AG10803 (cell line): ENCODE results near the gene CMIP.

Experiments used
- DNase-seq: peaks from one replicate; pipeline ENCODE4 v3.0.0; 2010; ENCODE audit warnings: low read depth
- H3K4me3 ChIP-seq: 2 replicates; pipeline ENCODE4 v1.5.1; 2011; ENCODE audit warnings: mild to moderate bottlenecking, low read length, control low read depth
- CTCF ChIP-seq: conservative IDR thresholded peaks from 2 replicates; pipeline ENCODE4 v1.5.1; 2011; ENCODE audit warnings: mild to moderate bottlenecking, low read length, control low read depth, inconsistent platforms

The CMIP gene

DNA sequence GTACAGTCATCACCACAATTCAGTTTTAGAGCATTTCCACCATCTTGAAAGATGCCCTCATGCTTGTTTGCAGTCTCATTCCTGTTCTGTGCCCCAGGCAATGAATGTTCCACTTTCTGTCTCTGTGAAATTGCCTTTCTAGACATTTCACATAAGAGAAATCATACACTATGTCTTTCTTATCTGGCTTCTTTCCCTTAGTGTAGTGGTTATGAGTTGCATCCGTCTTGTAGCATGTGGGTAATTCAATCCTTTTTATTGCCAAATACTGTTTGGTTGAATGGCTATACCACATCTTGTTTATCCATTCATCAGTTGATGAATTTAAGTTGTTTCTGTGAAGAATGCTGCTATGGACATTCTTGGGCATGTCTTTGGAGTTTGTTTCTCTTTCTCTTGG is 202.0 kb downstream of the CMIP start:
- no peak overlapping the region for H3K4me3 ChIP-seq
- no peak for TF ChIP-seq CTCF
- peak; percentile 23 for DNase-seq

DNA sequence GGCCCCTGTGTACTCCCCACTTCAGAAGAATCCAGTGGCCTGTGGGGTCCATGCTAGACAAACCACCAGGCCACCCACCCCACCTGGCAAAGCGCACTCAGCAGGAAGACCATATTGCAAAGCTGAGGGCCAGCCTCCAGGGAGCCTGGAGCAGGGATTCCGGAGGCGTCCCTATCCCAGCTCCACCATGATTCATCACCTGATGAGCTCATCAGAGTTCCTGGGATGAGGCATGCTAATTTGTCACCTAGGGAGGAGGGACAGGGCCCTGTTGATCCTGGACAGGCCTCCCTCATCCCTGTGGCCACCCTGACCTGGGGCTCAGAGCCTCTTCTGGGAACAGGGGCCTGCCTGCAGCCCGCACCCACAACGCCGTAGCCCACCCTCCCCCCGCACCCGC is 202.9 kb downstream of the CMIP start:
- peak; percentile 47 for DNase-seq
- H3K4me3 ChIP-seq = no peak overlapping the region
- no peak for TF ChIP-seq CTCF

DNA sequence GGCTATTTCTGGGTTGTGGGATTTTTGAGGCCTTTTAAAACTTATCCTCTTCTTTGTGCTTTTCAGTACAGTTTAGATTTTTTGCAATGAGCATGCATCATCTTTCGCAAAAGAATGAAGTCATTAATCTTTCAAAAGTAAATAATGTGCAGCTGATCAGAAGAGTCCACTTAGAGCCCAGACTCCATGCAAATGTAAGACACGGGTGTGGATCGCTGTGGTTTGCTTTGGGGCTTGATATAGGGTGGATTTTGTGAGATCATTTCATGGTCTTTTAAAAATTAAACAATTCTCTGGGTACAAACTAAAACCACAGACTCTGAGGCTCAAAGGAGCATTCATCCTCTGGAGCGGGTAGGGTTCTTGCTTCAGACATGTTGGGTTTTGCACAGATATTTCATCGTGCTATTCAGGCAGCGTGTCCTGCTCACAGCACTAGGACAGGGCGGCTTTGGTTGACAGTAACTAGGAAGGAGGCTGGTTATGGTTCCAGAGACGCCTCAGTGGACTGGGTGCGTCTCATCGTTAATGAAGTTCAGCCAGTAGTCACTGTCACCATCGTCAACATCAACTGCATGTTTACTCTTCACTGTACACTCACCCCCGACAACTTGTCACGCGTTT is 205.1 kb downstream of the CMIP start:
- TF ChIP-seq CTCF = no peak
- peak; percentile 32 for DNase-seq
- no peak overlapping the region for H3K4me3 ChIP-seq

GRCh38 chr16:81650281-81650680 is 205.7 kb downstream of the CMIP start:
- no peak overlapping the region for H3K4me3 ChIP-seq
- DNase-seq = no peak
- no peak for TF ChIP-seq CTCF

DNA sequence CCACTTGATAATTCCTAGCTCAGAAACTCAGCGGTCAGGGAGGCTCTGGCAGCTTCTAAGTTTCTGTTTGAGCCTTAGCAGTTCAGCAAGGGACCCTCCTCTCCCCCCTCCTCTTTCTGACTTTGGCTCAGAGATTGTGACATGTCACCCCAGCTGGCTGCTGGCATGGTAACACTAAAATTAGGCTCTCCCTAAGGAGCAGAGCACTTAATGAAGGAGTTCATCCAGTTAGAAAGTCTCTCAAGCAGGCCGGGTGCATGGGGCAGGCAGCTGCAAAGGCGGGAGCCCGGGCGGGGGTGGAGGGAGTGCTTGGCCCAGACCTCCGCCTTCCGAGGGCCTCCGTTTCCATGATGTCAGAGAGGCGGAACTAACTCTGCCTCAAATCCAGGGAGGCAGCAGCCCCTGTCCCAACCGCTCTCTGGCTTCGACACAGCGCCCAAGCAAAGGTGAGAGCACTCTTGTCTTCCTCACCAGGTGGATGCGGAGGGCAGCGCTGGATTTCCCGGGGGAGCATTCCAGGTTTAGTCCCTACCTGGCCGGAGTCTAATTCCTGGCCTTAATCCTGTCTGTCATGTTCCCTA is 206.5 kb downstream of the CMIP start:
- H3K4me3 ChIP-seq = no peak overlapping the region
- TF ChIP-seq CTCF = no peak
- DNase-seq = no peak

- TF ChIP-seq CTCF = no peak
- no peak for DNase-seq
- H3K4me3 ChIP-seq = no peak overlapping the region
Measured at GRCh38 chr16:81651758-81652718, 207.4 kb downstream of the CMIP start.
